ENCODE results near the gene SUN5. TPM values are rescaled to one million over a fixed set of nuclear protein-coding genes. Genes with fewer than 3 reads are reported as not detected.

Gene SUN5
- total RNA-seq, 2 donors from 2014 or later: not detected

- no peaks in the 10 kb centered on the region for H3K9me3 Mint-ChIP-seq
- H3K4me1 Mint-ChIP-seq (ENCODE audit: low read depth in 2 of 2): no peaks in the 10 kb centered on the region
- no peak overlapping the region for H3K4me3 Mint-ChIP-seq
- DNase-seq (ENCODE audit: low spot score): no peak
- no peaks in the 10 kb centered on the region for H3K27me3 Mint-ChIP-seq
- no peak overlapping the region for H3K27ac Mint-ChIP-seq
- H3K36me3 Mint-ChIP-seq: no peaks in the 10 kb centered on the region
- no peak for ATAC-seq
Observed at GRCh38 chr20:33022694-33023438, 18.6 kb upstream of the SUN5 start.

GRCh38 chr20:33022289-33022688 is 18.1 kb upstream of the SUN5 start:
- Mint-ChIP-seq H3K9me3 (no peaks in the 10 kb centered on the region), H3K4me1 (ENCODE audit: low read depth in 2 of 2) (no peaks in the 10 kb centered on the region), H3K36me3 (no peaks in the 10 kb centered on the region), H3K27ac (no peak overlapping the region), H3K4me3 (no peak overlapping the region), H3K27me3 (no peaks in the 10 kb centered on the region)
- ATAC-seq (no peak), DNase-seq (ENCODE audit: low spot score) (no peak)

- Mint-ChIP-seq H3K4me3 (no peak overlapping the region), H3K27me3 (no peaks in the 10 kb centered on the region), H3K9me3 (no peaks in the 10 kb centered on the region), H3K27ac (no peak overlapping the region), H3K4me1 (ENCODE audit: low read depth in 2 of 2) (no peaks in the 10 kb centered on the region), H3K36me3 (no peaks in the 10 kb centered on the region)
- DNase-seq (ENCODE audit: low spot score): no peak
- no peak for ATAC-seq
Observed at GRCh38 chr20:33021879-33022278, 17.6 kb upstream of the SUN5 start.

GRCh38 chr20:33020278-33021161 is 16.3 kb upstream of the SUN5 start:
- DNase-seq (ENCODE audit: low spot score) (no peak), ATAC-seq (no peak)
- Mint-ChIP-seq H3K9me3 (no peaks in the 10 kb centered on the region), H3K27ac (no peak overlapping the region), H3K27me3 (no peaks in the 10 kb centered on the region), H3K36me3 (no peaks in the 10 kb centered on the region), H3K4me3 (no peak overlapping the region), H3K4me1 (ENCODE audit: low read depth in 2 of 2) (no peaks in the 10 kb centered on the region)

- DNase-seq (ENCODE audit: low spot score) (no peak), ATAC-seq (no peak)
- Mint-ChIP-seq H3K4me1 (ENCODE audit: low read depth in 2 of 2) (peaks cover 0 to 1% of the 10 kb centered on the region in 2 donors), H3K27ac (no peak overlapping the region), H3K9me3 (no peaks in the 10 kb centered on the region), H3K36me3 (no peaks in the 10 kb centered on the region), H3K4me3 (no peak overlapping the region), H3K27me3 (peaks cover 0 to 2% of the 10 kb centered on the region in 2 donors)
Observed at GRCh38 chr20:33019465-33020277, 15.4 kb upstream of the SUN5 start.

GRCh38 chr20:33018169-33018931 is 14.1 kb upstream of the SUN5 start:
- DNase-seq (ENCODE audit: low spot score): no peak
- no peak for ATAC-seq
- no peak overlapping the region for H3K4me3 Mint-ChIP-seq
- no peak overlapping the region for H3K27ac Mint-ChIP-seq
- H3K27me3 Mint-ChIP-seq: peaks cover 0 to 2% of the 10 kb centered on the region in 2 donors
- H3K36me3 Mint-ChIP-seq: no peaks in the 10 kb centered on the region
- no peaks in the 10 kb centered on the region for H3K9me3 Mint-ChIP-seq
- H3K4me1 Mint-ChIP-seq (ENCODE audit: low read depth in 2 of 2): peaks cover 0 to 5% of the 10 kb centered on the region in 2 donors

DNA sequence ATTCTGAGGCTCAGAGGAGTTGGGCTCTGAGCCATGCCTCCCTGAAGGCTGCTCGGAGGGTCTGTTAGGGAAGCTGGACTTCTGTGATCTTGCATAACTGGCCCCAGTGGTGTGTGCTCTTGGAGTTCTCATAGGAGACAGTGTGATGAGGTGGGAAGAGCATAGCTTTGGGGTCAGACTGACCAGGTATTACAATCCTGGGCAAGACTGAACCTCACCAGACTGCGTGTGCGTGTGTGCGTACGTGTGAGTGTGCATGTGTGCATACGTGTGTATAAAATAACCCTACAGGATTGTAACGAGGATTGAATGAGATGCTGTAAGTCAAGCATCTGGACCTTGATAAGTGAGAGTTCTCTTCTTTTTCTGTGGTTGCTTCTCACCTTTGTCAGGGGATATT is 13.3 kb upstream of the SUN5 start:
- H3K4me1 Mint-ChIP-seq (ENCODE audit: low read depth in 2 of 2): peaks cover 0 to 5% of the 10 kb centered on the region in 2 donors
- H3K9me3 Mint-ChIP-seq: no peaks in the 10 kb centered on the region
- no peak overlapping the region for H3K27ac Mint-ChIP-seq
- H3K27me3 Mint-ChIP-seq: peaks cover 0 to 2% of the 10 kb centered on the region in 2 donors
- ATAC-seq (no peak), DNase-seq (ENCODE audit: low spot score) (no peak)
- H3K4me3 Mint-ChIP-seq: no peak overlapping the region
- no peaks in the 10 kb centered on the region for H3K36me3 Mint-ChIP-seq

- no peaks in the 10 kb centered on the region for H3K36me3 Mint-ChIP-seq
- DNase-seq (ENCODE audit: low spot score) (no peak), ATAC-seq (no peak)
- no peaks in the 10 kb centered on the region for H3K9me3 Mint-ChIP-seq
- peaks cover 0 to 2% of the 10 kb centered on the region in 2 donors for H3K27me3 Mint-ChIP-seq
- no peak overlapping the region for H3K4me3 Mint-ChIP-seq
- peaks cover 0 to 5% of the 10 kb centered on the region in 2 donors for H3K4me1 Mint-ChIP-seq (ENCODE audit: low read depth in 2 of 2)
- H3K27ac Mint-ChIP-seq: no peak overlapping the region
Observed at GRCh38 chr20:33016581-33017109, 12.4 kb upstream of the SUN5 start.

DNA sequence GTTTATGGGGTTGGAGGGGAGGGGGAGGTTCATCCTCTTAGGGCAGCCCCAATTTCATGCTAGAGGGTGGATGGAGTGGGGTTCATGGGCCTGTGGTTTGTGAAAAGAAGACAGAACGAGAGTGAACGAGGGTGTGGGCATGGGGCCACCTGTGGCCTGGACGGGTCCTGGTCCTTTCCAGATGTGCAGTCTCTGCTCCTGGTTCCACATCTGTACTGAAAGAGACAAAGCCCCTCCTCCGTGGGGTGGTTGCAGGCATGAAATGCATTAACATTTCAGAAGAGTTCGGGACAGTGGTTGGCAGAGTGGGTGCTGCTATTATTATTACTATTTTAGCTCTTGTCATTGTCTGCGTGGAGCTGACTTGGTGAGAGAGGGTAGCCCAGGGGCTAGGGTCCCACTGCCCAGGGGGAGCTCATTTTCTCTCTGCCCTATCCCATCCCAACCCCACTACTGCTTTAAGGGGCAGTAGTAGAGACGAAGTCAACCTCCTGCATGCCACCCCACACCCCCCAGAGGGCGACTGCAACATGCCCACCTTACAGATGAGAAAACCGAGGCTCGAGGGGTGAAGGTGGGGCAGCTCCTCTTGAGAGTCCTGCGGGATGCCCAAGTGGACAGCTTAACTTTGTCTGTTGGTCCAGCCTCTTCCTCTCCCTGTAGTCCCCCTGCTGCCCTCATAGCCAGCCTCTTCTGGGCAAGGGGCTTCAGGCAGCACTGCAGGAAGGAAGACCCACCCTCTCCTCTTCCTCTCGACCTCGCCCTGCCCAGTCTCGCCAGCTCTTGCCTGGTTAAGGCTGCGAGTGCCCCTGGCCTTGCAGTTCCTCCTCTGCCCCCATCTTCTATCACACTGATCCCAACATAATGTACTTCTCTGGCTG is 11.7 kb upstream of the SUN5 start:
- DNase-seq (ENCODE audit: low spot score) (no peak), ATAC-seq (no peak)
- no peaks in the 10 kb centered on the region for H3K36me3 Mint-ChIP-seq
- no peak overlapping the region for H3K27ac Mint-ChIP-seq
- H3K4me1 Mint-ChIP-seq (ENCODE audit: low read depth in 2 of 2): peaks cover 0 to 5% of the 10 kb centered on the region in 2 donors
- H3K4me3 Mint-ChIP-seq: no peak overlapping the region
- no peaks in the 10 kb centered on the region for H3K9me3 Mint-ChIP-seq
- peaks cover 0 to 2% of the 10 kb centered on the region in 2 donors for H3K27me3 Mint-ChIP-seq

GRCh38 chr20:33015114-33015484 is 10.9 kb upstream of the SUN5 start:
- H3K27ac Mint-ChIP-seq: no peak overlapping the region
- DNase-seq (ENCODE audit: low spot score) (no peak), ATAC-seq (no peak)
- no peaks in the 10 kb centered on the region for H3K9me3 Mint-ChIP-seq
- H3K36me3 Mint-ChIP-seq: no peaks in the 10 kb centered on the region
- H3K4me1 Mint-ChIP-seq (ENCODE audit: low read depth in 2 of 2): peaks cover 0 to 5% of the 10 kb centered on the region in 2 donors
- peaks cover 0 to 2% of the 10 kb centered on the region in 2 donors for H3K27me3 Mint-ChIP-seq
- H3K4me3 Mint-ChIP-seq: no peak overlapping the region

DNA sequence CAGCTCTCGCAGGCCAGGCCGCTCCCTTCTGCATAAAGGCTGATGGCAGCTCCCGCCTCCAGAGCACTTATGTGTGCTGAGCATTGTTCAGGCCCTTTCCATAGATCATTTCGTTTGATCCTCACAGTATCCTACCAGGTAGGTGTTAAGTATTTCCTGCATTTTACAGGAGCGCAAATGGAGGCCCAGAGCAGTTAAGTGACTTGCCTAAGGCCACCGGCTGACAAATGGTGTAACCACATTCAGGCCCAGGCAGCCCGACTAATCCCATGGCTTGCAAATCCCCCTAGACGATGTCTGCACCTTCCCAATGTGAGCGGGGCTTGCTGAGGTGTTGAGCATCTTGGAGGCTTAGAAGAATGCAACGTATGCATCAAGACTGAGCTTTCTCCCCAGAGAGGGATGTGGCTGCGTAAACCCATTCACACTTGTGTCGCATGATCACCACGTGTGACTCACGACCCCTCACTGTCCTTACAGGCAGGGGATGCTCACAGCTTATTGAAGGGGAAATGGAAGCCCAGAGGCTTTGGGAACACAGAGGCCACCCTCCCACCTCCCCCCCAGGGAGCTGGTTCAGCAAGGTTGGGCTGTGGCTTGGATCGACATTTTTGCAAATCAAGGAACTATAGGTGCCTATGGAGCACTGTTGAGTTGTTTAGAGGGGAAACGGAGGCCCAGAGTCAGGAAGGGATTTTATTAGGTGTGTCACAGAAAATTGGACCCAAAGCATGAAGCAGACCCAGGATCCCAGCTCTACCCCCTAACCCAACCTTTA is 10.3 kb upstream of the SUN5 start:
- Mint-ChIP-seq H3K4me1 (ENCODE audit: low read depth in 2 of 2) (peaks cover 0 to 5% of the 10 kb centered on the region in 2 donors), H3K9me3 (no peaks in the 10 kb centered on the region), H3K4me3 (no peak overlapping the region), H3K27ac (no peak overlapping the region), H3K36me3 (no peaks in the 10 kb centered on the region), H3K27me3 (peaks cover 0 to 2% of the 10 kb centered on the region in 2 donors)
- ATAC-seq (no peak), DNase-seq (ENCODE audit: low spot score) (no peak)
